H9 (cell line): ENCODE results near the gene ZP3. TPM values are rescaled to one million over a fixed set of nuclear protein-coding genes. Genes with fewer than 3 reads are reported as not detected.

Experiments used
- DNase-seq: peaks from one replicate; pipeline ENCODE4 v3.0.0-alpha.2; 2017
- H2AFZ ChIP-seq: one replicate; pipeline ENCODE4 v1.6.1; 2013; ENCODE audit warnings: mild to moderate bottlenecking, low read length, control low read depth, moderate library complexity
- H2AK5ac ChIP-seq: 2 replicates; pipeline ENCODE4 v1.6.1; 2013; ENCODE audit warnings: low read length, control low read depth, mixed read lengths; ENCODE audit not compliant: insufficient read length
- H2BK120ac ChIP-seq: one replicate; pipeline ENCODE4 v1.6.1; 2013; ENCODE audit warnings: low read depth, mild to moderate bottlenecking, low read length, control low read depth, inconsistent platforms; ENCODE audit not compliant: poor library complexity, severe bottlenecking
- H2BK12ac ChIP-seq: 2 replicates; pipeline ENCODE4 v1.6.1; 2013; ENCODE audit warnings: low read length, control low read depth, mixed read lengths, low read depth; ENCODE audit not compliant: insufficient read length
- H2BK15ac ChIP-seq: 2 replicates; pipeline ENCODE4 v1.6.1; 2013; ENCODE audit warnings: low read depth, low read length, control low read depth
- H2BK20ac ChIP-seq: one replicate; pipeline ENCODE4 v1.6.1; 2013; ENCODE audit warnings: low read depth, mild to moderate bottlenecking, low read length, control low read depth, inconsistent platforms; ENCODE audit not compliant: poor library complexity, severe bottlenecking
- H2BK5ac ChIP-seq: 2 replicates; pipeline ENCODE4 v1.6.1; 2013; ENCODE audit warnings: low read length, control low read depth, mixed read lengths; ENCODE audit not compliant: insufficient read length
- H3K14ac ChIP-seq: 2 replicates; pipeline ENCODE4 v1.6.1; 2013; ENCODE audit warnings: low read length, control low read depth; ENCODE audit not compliant: insufficient read depth
- H3K18ac ChIP-seq: 2 replicates; pipeline ENCODE4 v1.6.1; 2013; ENCODE audit warnings: low read depth, mild to moderate bottlenecking, mixed read lengths, low read length, control low read depth; ENCODE audit not compliant: insufficient read length
- H3K23ac ChIP-seq: 2 replicates; pipeline ENCODE4 v1.6.1; 2013; ENCODE audit warnings: low read length, control low read depth, mixed read lengths, low read depth; ENCODE audit not compliant: insufficient read length
- H3K23me2 ChIP-seq: 2 replicates; pipeline ENCODE4 v1.6.1; 2013; ENCODE audit warnings: low read depth, mild to moderate bottlenecking, mixed read lengths, low read length, control low read depth; ENCODE audit not compliant: insufficient read length, poor library complexity, severe bottlenecking
- H3K27ac ChIP-seq: 2 replicates; pipeline ENCODE4 v1.5.1; 2013; ENCODE audit warnings: low read length, control low read depth, mixed read lengths, low read depth; ENCODE audit not compliant: insufficient read length
- H3K27me3 ChIP-seq: 2 replicates; pipeline ENCODE4 v1.6.1; 2013; ENCODE audit warnings: low read length, control low read depth, inconsistent platforms; ENCODE audit not compliant: insufficient read depth
- H3K4ac ChIP-seq: 2 replicates; pipeline ENCODE4 v1.6.1; 2013; ENCODE audit warnings: low read depth, mild to moderate bottlenecking, control low read depth, inconsistent platforms, low read length, moderate library complexity
- H3K4me1 ChIP-seq: 2 replicates; pipeline ENCODE4 v1.6.1; 2013; ENCODE audit warnings: low read length, control low read depth, inconsistent platforms; ENCODE audit not compliant: insufficient read depth
- H3K4me2 ChIP-seq: 2 replicates; pipeline ENCODE4 v1.6.1; 2013; ENCODE audit warnings: low read length, control low read depth, mixed read lengths; ENCODE audit not compliant: insufficient read length, insufficient read depth
- H3K56ac ChIP-seq: 2 replicates; pipeline ENCODE4 v1.6.1; 2013; ENCODE audit warnings: low read depth, mild to moderate bottlenecking, mixed read lengths, low read length, control low read depth; ENCODE audit not compliant: insufficient read length
- H3K79me1 ChIP-seq: 2 replicates; pipeline ENCODE4 v1.6.1; 2013; ENCODE audit warnings: low read depth, mild to moderate bottlenecking, moderate library complexity, low read length, control low read depth, inconsistent platforms; ENCODE audit not compliant: insufficient read depth, poor library complexity, severe bottlenecking
- H3K79me2 ChIP-seq: 2 replicates; pipeline ENCODE4 v1.6.1; 2013; ENCODE audit warnings: low read length, control low read depth, inconsistent platforms; ENCODE audit not compliant: insufficient read depth
- H3K9ac ChIP-seq: 2 replicates; pipeline ENCODE4 v1.6.1; 2013; ENCODE audit warnings: low read length, control low read depth, mixed read lengths; ENCODE audit not compliant: insufficient read length; ENCODE audit errors: extremely low read depth
- H3K9me3 ChIP-seq: one replicate; pipeline ENCODE4 v1.6.1; 2013; ENCODE audit warnings: low read depth, low read length, inconsistent platforms; ENCODE audit not compliant: control insufficient read depth
- H3T11ph ChIP-seq: one replicate; pipeline ENCODE4 v1.6.1; 2013; ENCODE audit warnings: mild to moderate bottlenecking, low read length, control low read depth, inconsistent platforms
- H4K20me1 ChIP-seq: one replicate; pipeline ENCODE4 v1.6.1; 2013; ENCODE audit not compliant: control insufficient read depth, insufficient read length, insufficient read depth
- H4K5ac ChIP-seq: 2 replicates; pipeline ENCODE4 v1.6.1; 2013; ENCODE audit warnings: low read depth, mild to moderate bottlenecking, mixed read lengths, low read length, control low read depth; ENCODE audit not compliant: insufficient read length
- H4K8ac ChIP-seq: replicated peaks from 2 replicates; pipeline ENCODE4 v1.6.1; 2013; ENCODE audit warnings: low read length, control low read depth, mixed read lengths, low read depth; ENCODE audit not compliant: insufficient read length
- H4K91ac ChIP-seq: 2 replicates; pipeline ENCODE4 v1.6.1; 2013; ENCODE audit warnings: low read depth, mild to moderate bottlenecking, moderate library complexity, mixed read lengths, low read length, control low read depth; ENCODE audit not compliant: insufficient read length
- H3K27ac Mint-ChIP-seq, 3 experiments: 2 replicates in 2 of 3; 3 replicates in 1 of 3; pipeline ENCODE4 v1.8.0; 2020 to 2021; ENCODE audit warnings: mixed read lengths in 3 of 3, mild to moderate bottlenecking in 1 of 3, moderate library complexity in 1 of 3
- H3K27me3 Mint-ChIP-seq: 2 replicates; pipeline ENCODE4 v1.8.0; 2021; ENCODE audit warnings: low read depth, mild to moderate bottlenecking, moderate library complexity, mixed read lengths
- H3K36me3 Mint-ChIP-seq, 3 experiments: 2 replicates in 2 of 3; 3 replicates in 1 of 3; pipeline ENCODE4 v1.8.0; 2020 to 2021; ENCODE audit warnings: low read depth in 3 of 3, mixed read lengths in 3 of 3; ENCODE audit not compliant: insufficient read depth in 1 of 3
- H3K4me1 Mint-ChIP-seq, 2 experiments: 2 replicates each; pipeline ENCODE4 v1.8.0; 2020; ENCODE audit warnings: mixed read lengths in 2 of 2
- H3K4me3 Mint-ChIP-seq, 2 experiments: 2 replicates in 1 of 2; 3 replicates in 1 of 2; pipeline ENCODE4 v1.8.0; 2020 to 2021; ENCODE audit warnings: mild to moderate bottlenecking in 2 of 2, mixed read lengths in 2 of 2, moderate library complexity in 1 of 2
- H3K9me3 Mint-ChIP-seq, 2 experiments: 2 replicates in 1 of 2; 3 replicates in 1 of 2; pipeline ENCODE4 v1.8.0; 2020; ENCODE audit warnings: mild to moderate bottlenecking in 2 of 2, mixed read lengths in 2 of 2, moderate library complexity in 1 of 2
- WGBS: extraction: QIAGEN DNeasy Blood & Tissue Kit; methylation state at CpG from one replicate; pipeline ENCODE4 v1.1.7; 2013; ENCODE audit warnings: missing lambda C conversion rate, low lambda C conversion rate, mixed read lengths; ENCODE audit not compliant: insufficient read length; ENCODE audit errors: extremely low coverage; 5-methylcytosine and 5-hydroxymethylcytosine counted together
- total RNA-seq: library from RNA; stranded (reverse); gene quantifications from 2 replicates; pipeline ENCODE4 v1.2.1, GENCODE V29; 2021
- TF ChIP-seq, protein P1 (sequence below): fragments of 200-600 bp; sonication (generic); conservative IDR thresholded peaks from 3 replicates; pipeline ENCODE4 v1.8.0; 2021; ENCODE audit warnings: antibody characterized with exemption, mild to moderate bottlenecking

Gene ZP3
- total RNA-seq, 1 experiment from 2014 or later: 1.3 TPM

- no peak overlapping the region for H4K8ac ChIP-seq
- H2AK5ac ChIP-seq: no peak overlapping the region
- no peak overlapping the region for H2BK12ac ChIP-seq
- H3K56ac ChIP-seq: no peak overlapping the region
- peaks cover 6% of the 10 kb centered on the region for H3K23me2 ChIP-seq
- H3K4me3 Mint-ChIP-seq: peak overlapping the region in 1 of 2 experiments; percentile 3; a peak in 1 of 5 replicates
- H2BK120ac ChIP-seq: no peak overlapping the region
- H3K4me2 ChIP-seq: no peak overlapping the region
- H3K27ac ChIP-seq: no peak overlapping the region
- DNase-seq: peak; percentile 84
- H2AFZ ChIP-seq: no peak overlapping the region
- peaks cover 28 to 36% of the 10 kb centered on the region in 2 experiments for H3K4me1 Mint-ChIP-seq
- H2BK5ac ChIP-seq: no peak overlapping the region
- no peaks in the 10 kb centered on the region for H4K20me1 ChIP-seq
- no peak overlapping the region for H4K5ac ChIP-seq
- H2BK15ac ChIP-seq: no peak overlapping the region
- H3K4ac ChIP-seq: no peak overlapping the region
- H3T11ph ChIP-seq: no peak overlapping the region
- H3K27ac Mint-ChIP-seq: no peak overlapping the region
- H2BK20ac ChIP-seq: no peak overlapping the region
- H3K36me3 Mint-ChIP-seq: no peaks in the 10 kb centered on the region
- H3K9me3 ChIP-seq: no peaks in the 10 kb centered on the region
- no peak overlapping the region for H3K9ac ChIP-seq
- H3K79me1 ChIP-seq: no peaks in the 10 kb centered on the region
- H3K79me2 ChIP-seq: no peaks in the 10 kb centered on the region
- no peaks in the 10 kb centered on the region for H3K27me3 ChIP-seq
- H4K91ac ChIP-seq: no peak overlapping the region
- no CpG with 5 or more reads among the region's 45 CpGs for WGBS
- H3K27me3 Mint-ChIP-seq: peaks cover 6% of the 10 kb centered on the region
- H3K18ac ChIP-seq: no peak overlapping the region
- H3K23ac ChIP-seq: no peak overlapping the region
- TF ChIP-seq, protein P1, sequence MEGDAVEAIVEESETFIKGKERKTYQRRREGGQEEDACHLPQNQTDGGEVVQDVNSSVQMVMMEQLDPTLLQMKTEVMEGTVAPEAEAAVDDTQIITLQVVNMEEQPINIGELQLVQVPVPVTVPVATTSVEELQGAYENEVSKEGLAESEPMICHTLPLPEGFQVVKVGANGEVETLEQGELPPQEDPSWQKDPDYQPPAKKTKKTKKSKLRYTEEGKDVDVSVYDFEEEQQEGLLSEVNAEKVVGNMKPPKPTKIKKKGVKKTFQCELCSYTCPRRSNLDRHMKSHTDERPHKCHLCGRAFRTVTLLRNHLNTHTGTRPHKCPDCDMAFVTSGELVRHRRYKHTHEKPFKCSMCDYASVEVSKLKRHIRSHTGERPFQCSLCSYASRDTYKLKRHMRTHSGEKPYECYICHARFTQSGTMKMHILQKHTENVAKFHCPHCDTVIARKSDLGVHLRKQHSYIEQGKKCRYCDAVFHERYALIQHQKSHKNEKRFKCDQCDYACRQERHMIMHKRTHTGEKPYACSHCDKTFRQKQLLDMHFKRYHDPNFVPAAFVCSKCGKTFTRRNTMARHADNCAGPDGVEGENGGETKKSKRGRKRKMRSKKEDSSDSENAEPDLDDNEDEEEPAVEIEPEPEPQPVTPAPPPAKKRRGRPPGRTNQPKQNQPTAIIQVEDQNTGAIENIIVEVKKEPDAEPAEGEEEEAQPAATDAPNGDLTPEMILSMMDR: no peak
- peaks cover 0 to 4% of the 10 kb centered on the region in 2 experiments; a peak in 4 of 5 replicates for H3K9me3 Mint-ChIP-seq
- H3K4me1 ChIP-seq: no peaks in the 10 kb centered on the region
- H3K14ac ChIP-seq: no peak overlapping the region
Measured at GRCh38 chr7:76397409-76398183, 27.2 kb upstream of the ZP3 start.
